Lower leg skin (tissue), 3 donors: ENCODE measurements around the gene GPBAR1.

Experiments used
- POLR2A ChIP-seq, 2 donors: fragments of 450-650 bp; IDR thresholded peaks; one replicate each; pipeline ENCODE4 v1.6.1; 2016 to 2017; ENCODE audit warnings: antibody characterized with exemption in 2 of 2, mild to moderate bottlenecking in 1 of 2, moderate library complexity in 1 of 2
- TF ChIP-seq, protein P1 (sequence below), 3 donors: fragments of 450-650 bp; IDR thresholded peaks; one replicate each; pipeline ENCODE4 v1.5.1; 2016; ENCODE audit warnings: antibody characterized with exemption in 3 of 3, mild to moderate bottlenecking in 3 of 3, moderate library complexity in 2 of 3

DNA sequence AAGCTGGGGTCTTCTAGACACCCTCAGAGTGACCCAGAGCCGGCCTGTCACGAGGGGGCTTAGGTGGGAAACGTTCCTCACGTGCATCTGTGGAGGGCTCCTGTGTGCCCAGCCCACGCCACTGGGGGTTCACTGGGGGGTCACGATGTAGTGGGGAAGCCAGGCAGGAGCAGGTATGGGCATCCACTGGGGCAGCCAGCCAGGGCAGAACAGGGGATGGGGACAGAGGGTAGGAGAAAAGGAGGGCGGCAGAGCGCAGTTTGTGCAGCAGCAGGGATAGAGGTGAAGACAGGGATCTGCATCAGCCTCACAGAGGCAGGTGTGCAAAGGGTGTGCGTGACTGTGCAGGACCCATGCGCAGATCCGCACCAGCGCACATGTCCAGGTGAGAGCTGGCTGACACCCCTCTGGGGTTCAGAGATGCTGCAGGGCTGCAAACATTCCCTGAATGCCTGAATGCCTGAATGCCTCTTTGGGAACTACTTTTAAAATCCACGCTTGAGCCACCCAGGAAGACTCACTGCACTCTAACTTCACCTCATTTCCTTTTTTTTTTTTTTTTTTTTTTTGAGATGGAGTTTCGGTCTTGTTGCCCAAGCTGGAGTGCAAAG is 19.6 kb downstream of the GPBAR1 start:
- TF ChIP-seq, protein P1, sequence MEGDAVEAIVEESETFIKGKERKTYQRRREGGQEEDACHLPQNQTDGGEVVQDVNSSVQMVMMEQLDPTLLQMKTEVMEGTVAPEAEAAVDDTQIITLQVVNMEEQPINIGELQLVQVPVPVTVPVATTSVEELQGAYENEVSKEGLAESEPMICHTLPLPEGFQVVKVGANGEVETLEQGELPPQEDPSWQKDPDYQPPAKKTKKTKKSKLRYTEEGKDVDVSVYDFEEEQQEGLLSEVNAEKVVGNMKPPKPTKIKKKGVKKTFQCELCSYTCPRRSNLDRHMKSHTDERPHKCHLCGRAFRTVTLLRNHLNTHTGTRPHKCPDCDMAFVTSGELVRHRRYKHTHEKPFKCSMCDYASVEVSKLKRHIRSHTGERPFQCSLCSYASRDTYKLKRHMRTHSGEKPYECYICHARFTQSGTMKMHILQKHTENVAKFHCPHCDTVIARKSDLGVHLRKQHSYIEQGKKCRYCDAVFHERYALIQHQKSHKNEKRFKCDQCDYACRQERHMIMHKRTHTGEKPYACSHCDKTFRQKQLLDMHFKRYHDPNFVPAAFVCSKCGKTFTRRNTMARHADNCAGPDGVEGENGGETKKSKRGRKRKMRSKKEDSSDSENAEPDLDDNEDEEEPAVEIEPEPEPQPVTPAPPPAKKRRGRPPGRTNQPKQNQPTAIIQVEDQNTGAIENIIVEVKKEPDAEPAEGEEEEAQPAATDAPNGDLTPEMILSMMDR (IDR thresholded peaks at IDR 0.05): no peak
- no peak for TF ChIP-seq POLR2A (IDR thresholded peaks at IDR 0.05)
